ENCODE results near the gene STAT1.

DNA sequence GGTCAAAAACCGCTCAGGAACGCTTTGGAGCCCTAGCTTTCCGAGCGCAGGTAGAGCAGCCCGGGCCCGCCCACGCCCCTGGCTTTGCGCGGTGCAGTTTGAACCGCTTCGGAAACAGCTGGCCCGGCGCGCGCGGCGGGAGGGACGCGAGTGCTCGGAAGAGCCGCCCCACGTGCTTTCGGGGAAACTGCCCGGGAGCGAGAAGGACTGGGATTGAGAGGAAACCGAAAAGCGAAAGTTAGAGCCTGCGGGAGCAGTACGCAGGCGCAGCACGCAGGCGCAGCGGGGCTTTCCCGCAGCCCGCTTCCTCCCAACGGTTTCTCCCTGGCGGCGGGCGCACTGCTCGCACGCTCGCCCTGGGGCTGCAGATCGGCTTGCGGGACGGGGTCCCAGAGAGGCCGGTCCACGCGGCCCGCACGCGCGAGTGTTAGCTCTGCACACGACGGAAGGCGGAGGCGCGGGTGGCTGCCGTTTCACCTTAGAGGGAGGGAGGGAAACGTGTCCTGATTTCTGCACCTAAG, 6.3 kb upstream of the STAT1 start:
- TF ChIP-seq CTCF (conservative IDR thresholded peaks at IDR 0.05) = no peak
- no peak for TF ChIP-seq ZFX (IDR thresholded peaks at IDR 0.05)

All from C4-2B (cell line).